HUES48 (cell line): Measurements from ENCODE around the gene LRRC26.

Source experiments
- H3K27ac ChIP-seq: one replicate; pipeline ENCODE4 v1.7.0; 2013; ENCODE audit warnings: low read depth, low read length, inconsistent platforms
- H3K27me3 ChIP-seq: 2 replicates; pipeline ENCODE4 v1.6.1; 2013; ENCODE audit warnings: mild to moderate bottlenecking, low read length; ENCODE audit not compliant: control insufficient read depth, insufficient read depth
- H3K36me3 ChIP-seq: 2 replicates; pipeline ENCODE4 v1.6.1; 2013; ENCODE audit warnings: low read length; ENCODE audit not compliant: control insufficient read depth, insufficient read depth
- H3K4me1 ChIP-seq: 2 replicates; pipeline ENCODE4 v1.6.1; 2013; ENCODE audit warnings: mild to moderate bottlenecking, low read length; ENCODE audit not compliant: control insufficient read depth, insufficient read depth
- H3K4me3 ChIP-seq: 2 replicates; pipeline ENCODE4 v1.5.1; 2013; ENCODE audit warnings: mild to moderate bottlenecking, low read depth, low read length
- H3K9ac ChIP-seq: 2 replicates; pipeline ENCODE4 v1.6.1; 2013; ENCODE audit warnings: mild to moderate bottlenecking, low read depth, low read length, moderate library complexity
- H3K9me3 ChIP-seq: 2 replicates; pipeline ENCODE4 v1.6.1; 2013; ENCODE audit warnings: low read length; ENCODE audit not compliant: control insufficient read depth, insufficient read depth

LRRC26 gene

DNA sequence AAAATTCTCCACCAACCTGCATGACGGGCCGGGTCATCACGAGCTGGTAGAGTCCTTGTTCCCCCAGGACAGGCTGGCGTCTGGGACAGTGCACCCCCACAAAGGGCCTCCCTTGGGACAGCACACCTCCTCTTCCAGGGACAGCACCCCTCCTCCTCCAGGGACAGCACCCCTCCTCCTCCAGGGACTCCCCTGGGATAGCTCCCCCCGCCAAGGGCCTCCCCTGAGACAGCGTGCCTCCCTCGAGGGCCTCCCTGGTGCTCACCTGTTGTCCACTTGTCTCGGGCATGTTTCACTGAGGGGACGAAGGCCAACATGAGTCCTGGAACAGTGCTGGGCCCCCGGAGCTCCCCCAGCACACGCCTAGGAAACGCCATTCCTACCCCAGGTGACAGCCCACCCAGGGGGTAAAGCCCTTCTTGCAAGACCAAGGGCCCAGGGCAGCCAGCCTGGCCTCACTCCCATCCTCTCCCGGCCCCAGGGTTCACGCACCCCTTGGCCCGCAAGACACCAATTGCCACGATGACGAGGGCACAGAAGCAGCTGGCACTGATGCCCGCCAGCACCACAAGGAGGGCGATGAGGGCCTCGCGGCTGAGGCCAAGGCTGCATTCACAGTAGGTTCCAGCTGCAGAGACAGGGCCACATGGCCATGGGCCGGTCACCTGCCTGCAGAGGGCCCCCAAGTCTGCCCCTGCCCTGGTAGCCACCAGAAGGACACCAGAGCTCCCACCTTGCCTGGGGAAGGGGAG, 1.5 kb upstream of the LRRC26 start:
- Histone ChIP-seq H3K9ac (no peak overlapping the region), H3K36me3 (no peaks in the 10 kb centered on the region), H3K9me3 (no peaks in the 10 kb centered on the region), H3K27ac (no peak overlapping the region), H3K27me3 (peaks cover 82% of the 10 kb centered on the region), H3K4me1 (no peaks in the 10 kb centered on the region; the same call in 1 of the 2 replicates), H3K4me3 (no peak overlapping the region)

DNA sequence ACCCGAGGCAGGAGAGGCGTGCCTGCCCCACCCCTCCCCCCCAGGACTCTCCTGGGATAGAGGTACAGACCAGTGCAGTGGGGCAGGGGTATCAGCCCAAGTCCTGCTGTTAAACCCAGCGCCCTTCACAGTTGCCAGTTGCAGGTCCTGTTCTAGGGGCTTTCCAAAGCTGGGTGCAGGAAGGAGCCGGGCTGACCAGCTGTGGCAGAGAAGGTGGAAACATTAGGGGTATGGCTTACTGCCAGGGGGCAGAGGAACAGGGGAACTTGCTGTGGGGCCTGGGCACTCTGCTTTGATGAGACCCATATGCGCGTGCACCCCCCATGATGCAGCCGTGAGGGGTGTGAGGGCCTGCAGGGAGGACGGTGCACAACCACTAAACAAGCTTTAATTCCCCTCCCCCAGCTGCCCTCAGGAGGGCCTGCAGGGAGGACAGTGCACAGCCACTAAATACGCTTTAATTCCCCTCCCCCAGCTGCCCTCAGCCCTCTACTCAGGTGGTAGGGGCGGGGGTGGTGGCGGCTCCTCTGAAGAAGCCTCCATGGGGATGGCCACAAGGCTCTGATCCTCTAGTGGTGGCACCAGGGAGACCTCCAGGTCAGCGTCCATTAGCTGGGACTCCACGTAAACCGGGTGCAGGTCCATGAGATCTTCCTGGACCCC, 766 bp upstream of the LRRC26 start:
- H3K4me3 ChIP-seq: no peak overlapping the region
- no peak overlapping the region for H3K9ac ChIP-seq
- H3K27me3 ChIP-seq: peaks cover 84% of the 10 kb centered on the region
- no peaks in the 10 kb centered on the region for H3K9me3 ChIP-seq
- H3K27ac ChIP-seq: no peak overlapping the region
- H3K36me3 ChIP-seq: no peaks in the 10 kb centered on the region
- no peaks in the 10 kb centered on the region; the same call in 1 of the 2 replicates for H3K4me1 ChIP-seq

DNA sequence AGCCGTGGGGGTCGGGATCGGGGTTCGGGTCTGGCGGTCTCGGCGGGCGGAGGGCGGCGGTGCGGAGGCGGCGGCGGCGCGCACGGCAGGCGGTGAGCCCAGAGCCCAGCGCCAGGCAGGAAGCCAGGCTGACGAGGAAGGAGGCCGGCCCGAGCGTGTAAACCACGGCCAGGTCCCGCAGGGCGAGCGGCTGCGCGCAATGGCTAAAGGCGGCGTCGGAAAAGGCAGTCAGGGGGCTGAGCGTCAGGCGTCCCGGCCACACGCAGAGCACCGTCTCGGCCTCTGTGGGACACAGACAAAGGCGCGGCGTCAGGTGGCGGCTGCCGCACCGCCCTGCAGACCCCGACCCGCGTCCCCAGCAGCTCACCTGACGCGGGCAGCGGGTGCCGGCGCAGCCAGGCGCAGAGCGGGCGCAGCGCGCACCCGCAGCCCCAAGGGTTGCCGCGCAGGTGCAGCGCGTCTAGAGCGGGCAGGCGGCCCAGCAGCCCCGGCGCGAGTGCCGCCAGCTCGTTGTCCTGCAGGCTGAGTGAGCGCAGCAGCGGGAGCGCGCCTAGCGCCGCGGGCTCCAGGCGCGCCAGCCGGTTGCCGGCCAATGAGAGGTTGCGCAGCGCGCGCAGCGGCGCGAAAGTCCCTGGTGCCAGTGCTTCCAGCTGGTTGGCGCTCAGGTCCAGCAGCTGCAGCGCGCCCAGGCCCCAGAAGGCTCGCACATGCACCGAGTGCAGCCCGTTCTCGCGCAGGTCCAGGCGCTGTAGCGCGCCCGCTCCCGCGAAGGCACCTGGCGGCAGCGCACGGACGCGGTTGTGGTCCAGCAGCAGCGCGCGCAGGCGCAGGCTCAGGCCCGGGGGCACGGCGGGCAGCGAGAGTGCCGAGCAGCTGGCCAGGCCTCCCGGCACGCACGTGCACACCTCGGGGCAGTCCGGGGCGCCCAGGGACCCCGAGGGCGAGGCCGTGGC, 671 bp downstream of the LRRC26 start:
- Histone ChIP-seq H3K27me3 (peaks cover 92% of the 10 kb centered on the region), H3K27ac (no peak overlapping the region), H3K9ac (no peak overlapping the region), H3K36me3 (no peaks in the 10 kb centered on the region), H3K4me3 (peak overlapping the region; percentile 59), H3K4me1 (no peaks in the 10 kb centered on the region; the same call in 1 of the 2 replicates), H3K9me3 (no peaks in the 10 kb centered on the region)

DNA sequence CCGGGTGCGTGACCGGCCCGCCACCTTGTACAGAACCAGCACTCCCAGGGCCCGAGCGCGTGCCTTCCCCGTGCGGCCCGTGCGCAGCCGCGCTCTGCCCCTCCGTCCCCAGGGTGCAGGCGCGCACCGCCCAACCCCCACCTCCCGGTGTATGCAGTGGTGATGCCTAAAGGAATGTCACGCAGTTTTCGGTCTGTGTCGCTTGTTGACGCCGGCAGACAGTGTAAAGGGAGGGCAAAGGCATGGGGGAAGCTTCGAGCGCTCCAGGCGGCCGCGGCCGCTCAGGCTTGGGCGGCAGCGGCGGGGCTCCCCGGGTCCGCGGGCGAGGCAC, 1.3 kb downstream of the LRRC26 start:
- Histone ChIP-seq H3K9me3 (no peaks in the 10 kb centered on the region), H3K4me3 (peak overlapping the region; percentile 59; the same call in 1 of the 2 replicates), H3K36me3 (no peaks in the 10 kb centered on the region), H3K27me3 (peaks cover 92% of the 10 kb centered on the region), H3K9ac (no peak overlapping the region), H3K27ac (no peak overlapping the region), H3K4me1 (no peaks in the 10 kb centered on the region; the same call in 1 of the 2 replicates)

DNA sequence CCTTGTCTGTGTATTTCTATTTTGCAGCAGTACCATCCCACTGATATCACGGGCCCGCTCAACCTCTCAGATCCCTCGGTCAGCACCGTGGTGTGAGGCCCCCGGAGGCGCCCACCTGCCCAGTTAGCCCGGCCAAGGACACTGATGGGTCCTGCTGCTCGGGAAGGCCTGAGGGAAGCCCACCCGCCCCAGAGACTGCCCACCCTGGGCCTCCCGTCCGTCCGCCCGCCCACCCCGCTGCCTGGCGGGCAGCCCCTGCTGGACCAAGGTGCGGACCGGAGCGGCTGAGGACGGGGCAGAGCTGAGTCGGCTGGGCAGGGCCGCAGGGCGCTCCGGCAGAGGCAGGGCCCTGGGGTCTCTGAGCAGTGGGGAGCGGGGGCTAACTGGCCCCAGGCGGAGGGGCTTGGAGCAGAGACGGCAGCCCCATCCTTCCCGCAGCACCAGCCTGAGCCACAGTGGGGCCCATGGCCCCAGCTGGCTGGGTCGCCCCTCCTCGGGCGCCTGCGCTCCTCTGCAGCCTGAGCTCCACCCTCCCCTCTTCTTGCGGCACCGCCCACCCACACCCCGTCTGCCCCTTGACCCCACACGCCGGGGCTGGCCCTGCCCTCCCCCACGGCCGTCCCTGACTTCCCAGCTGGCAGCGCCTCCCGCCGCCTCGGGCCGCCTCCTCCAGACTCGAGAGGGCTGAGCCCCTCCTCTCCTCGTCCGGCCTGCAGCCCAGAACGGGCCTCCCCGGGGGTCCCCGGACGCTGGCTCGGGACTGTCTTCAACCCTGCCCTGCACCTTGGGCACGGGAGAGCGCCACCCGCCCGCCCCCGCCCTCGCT, 1.9 kb downstream of the LRRC26 start:
- Histone ChIP-seq H3K36me3 (no peaks in the 10 kb centered on the region), H3K9ac (no peak overlapping the region), H3K27ac (no peak overlapping the region), H3K4me1 (no peaks in the 10 kb centered on the region; the same call in 1 of the 2 replicates), H3K9me3 (no peaks in the 10 kb centered on the region), H3K27me3 (peaks cover 92% of the 10 kb centered on the region), H3K4me3 (peak overlapping the region; percentile 59; the same call in 1 of the 2 replicates)

DNA sequence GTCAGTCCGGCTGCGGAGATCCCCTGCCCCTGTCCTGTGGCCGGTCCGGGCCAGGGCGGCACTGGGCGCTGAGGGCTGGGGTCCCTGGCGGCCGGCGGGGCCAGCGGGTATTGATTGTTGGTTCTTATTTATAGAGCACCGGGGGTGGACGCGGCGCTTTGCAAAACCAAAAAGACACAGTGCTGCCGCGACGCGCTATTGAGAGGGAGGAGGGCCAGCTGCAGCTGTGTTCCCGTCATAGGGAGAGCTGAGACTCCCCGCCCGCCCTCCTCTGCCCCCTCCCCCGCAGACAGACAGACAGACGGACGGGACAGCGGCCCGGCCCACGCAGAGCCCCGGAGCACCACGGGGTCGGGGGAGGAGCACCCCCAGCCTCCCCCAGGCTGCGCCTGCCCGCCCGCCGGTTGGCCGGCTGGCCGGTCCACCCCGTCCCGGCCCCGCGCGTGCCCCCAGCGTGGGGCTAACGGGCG, 2.5 kb downstream of the LRRC26 start:
- Histone ChIP-seq H3K4me3 (no peak overlapping the region), H3K27ac (no peak overlapping the region)

DNA sequence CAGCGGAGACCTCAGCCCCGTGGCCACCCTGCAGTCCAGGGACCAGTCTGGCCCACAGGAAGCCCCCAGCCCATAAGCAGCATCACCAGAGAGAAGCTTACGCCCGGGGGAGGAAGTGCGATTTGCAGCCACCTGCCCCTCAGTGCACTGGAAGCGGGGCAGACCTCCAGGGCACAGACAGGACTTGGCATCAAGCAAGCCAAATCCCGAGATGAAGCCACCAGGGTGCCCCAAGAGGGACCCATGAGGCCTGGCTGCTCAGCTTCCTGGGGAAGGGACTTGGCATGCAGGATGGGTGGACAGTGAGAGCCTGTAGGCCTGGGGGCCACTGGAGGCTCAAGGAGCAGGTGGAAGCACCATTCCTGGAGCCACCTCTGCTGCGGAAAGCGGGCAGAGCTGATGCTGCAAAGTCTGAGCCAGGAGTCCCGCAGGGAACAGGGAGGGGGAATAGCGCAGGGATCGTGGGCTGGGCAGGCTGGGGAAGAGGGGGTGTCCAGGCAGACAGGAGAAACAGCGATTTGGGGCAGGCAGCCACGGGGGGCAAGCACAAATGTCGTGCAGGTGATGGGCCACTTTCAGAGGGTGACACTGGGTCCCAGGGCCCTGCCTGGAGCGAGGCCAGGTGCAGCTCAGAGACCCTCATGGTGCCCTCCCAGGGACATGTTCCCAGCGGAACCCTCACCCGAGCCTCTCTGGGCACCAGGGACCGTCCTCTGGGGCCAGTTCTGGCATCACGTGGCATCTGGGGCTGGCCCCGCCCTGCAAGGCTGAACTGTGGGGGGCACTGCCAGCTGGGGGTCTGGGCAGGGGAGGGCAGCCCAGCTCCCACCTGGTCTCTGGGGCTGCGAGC, 3.2 kb downstream of the LRRC26 start:
- Histone ChIP-seq H3K27me3 (peaks cover 99% of the 10 kb centered on the region), H3K9me3 (no peaks in the 10 kb centered on the region), H3K4me1 (no peaks in the 10 kb centered on the region; the same call in 1 of the 2 replicates), H3K4me3 (no peak overlapping the region), H3K36me3 (no peaks in the 10 kb centered on the region), H3K9ac (no peak overlapping the region), H3K27ac (no peak overlapping the region)

More for the DNA sequence above, 2.5 kb downstream of the LRRC26 start:
- peaks cover 99% of the 10 kb centered on the region for H3K27me3 ChIP-seq
- H3K9me3 ChIP-seq: no peaks in the 10 kb centered on the region
- H3K36me3 ChIP-seq: no peaks in the 10 kb centered on the region
- H3K4me1 ChIP-seq: no peaks in the 10 kb centered on the region; the same call in 1 of the 2 replicates
- no peak overlapping the region for H3K9ac ChIP-seq

DNA sequence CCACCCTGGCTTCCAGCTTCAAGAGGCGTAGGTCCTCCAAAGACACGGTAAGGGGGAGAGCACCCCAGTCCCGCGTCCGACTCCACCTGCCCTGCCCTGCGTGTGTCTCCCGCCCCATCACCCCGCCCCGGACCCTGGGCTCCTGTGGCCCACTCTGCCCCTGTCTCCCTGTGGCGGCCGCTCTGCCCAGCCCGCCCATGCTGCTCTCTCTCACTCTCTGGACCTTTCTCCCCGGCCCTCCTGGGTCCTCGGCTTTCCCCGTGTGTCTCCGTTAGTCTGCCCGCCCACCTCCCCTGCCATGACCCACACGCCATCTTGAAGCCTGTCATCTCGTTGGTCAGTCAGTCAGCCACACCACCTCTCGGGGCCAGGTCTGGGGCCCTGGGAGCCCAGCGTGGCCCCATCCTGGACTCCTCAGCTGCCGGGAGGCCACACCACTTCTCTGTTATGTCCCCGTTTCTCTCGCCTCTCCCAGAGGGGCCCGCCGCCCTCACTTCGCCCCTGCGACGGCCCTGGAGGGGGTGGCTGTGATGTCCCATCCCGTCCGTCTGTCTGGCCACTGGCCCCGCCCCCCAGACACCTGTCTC, 4.5 kb downstream of the LRRC26 start:
- Histone ChIP-seq H3K36me3 (no peaks in the 10 kb centered on the region), H3K4me3 (no peak overlapping the region), H3K9me3 (no peaks in the 10 kb centered on the region), H3K27me3 (peaks cover 98% of the 10 kb centered on the region), H3K27ac (no peak overlapping the region), H3K4me1 (no peaks in the 10 kb centered on the region; the same call in 1 of the 2 replicates), H3K9ac (no peak overlapping the region)

DNA sequence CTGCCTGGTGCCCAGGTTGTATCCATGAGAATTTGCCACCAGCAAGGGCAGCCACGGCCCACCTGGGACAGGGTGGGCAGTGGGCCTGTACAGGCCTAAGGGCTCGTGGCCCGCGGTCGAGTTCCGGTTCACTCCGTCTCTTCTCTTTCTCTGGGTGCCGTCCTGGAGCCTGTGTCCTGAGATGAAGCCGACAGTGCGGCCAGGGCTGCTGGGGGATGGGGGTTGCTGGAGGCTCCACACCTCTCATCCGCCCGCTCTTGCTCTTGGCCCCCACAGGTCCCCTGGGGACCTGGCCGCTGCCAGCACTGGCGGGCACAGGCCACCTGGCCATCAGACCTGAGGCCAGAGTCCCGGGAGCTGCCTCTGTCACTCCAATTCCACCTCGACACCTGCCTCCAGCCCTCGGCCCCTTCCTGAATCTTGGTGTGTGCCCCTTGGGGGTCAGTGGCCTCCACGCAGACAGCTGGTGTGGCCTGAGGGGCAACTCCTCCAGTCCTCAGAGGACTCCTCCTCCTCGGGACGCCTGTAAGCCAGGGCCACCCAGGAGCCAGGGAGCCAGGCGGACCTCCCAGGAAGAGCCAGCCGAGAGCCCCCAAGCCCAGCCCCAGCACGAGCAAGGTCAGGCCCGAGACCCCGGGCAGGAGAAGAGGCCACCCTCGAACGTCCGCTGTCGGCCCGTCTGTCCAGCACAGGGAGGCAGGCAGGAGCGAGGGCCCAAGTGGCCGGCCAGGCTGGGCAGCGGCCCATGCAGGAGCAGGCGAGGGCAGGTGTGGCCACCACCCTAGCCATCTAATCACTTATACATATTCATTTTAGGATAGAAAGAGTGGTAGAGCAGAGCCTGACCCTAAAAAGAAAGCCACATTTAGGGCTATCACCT, 5.2 kb downstream of the LRRC26 start:
- H3K27me3 ChIP-seq: peaks cover 98% of the 10 kb centered on the region
- H3K4me1 ChIP-seq: no peaks in the 10 kb centered on the region; the same call in 1 of the 2 replicates
- no peak overlapping the region for H3K4me3 ChIP-seq
- no peak overlapping the region for H3K27ac ChIP-seq
- no peak overlapping the region for H3K9ac ChIP-seq
- no peaks in the 10 kb centered on the region for H3K9me3 ChIP-seq
- no peaks in the 10 kb centered on the region for H3K36me3 ChIP-seq
